ENCODE measurements around the gene UBE2L6. TPM values are rescaled to one million over a fixed set of nuclear protein-coding genes. Genes with fewer than 3 reads are reported as not detected.
"Not testable (repeated sequence)": the region's sequence is repeated elsewhere in the genome, so short reads cannot be mapped to it uniquely, and the experiment has no call there.

UBE2L6 gene
- total and polyA plus RNA-seq, 5 experiments from 2014 or later = 61.8 to 246 (median 218) TPM

DNA sequence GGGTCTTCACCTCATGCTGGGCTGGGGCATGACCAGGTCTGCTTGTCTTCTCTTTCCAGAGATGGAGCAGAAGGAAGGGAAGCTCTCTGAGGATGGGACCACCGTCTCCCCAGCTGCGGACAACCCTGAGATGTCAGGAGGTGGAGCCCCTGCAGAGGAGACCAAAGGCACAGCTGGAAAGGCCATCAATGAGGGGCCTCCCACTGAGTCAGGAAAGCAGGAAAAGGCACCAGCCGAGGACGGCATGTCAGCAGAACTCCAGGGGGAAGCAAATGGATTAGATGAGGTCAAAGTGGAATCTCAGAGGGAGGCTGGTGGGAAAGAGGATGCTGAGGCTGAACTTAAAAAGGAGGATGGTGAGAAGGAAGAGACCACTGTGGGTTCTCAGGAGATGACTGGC is 24.9 kb downstream of the UBE2L6 start:
- ATAC-seq = no peak

GRCh38 chr11:57541169-57541568 is 26.3 kb downstream of the UBE2L6 start:
- no peak for ATAC-seq
- no peaks in the 10 kb centered on the region for H3K9me3 Mint-ChIP-seq
- no peak for DNase-seq
- peaks cover 0 to 7% (median 3%) of the 10 kb centered on the region in 4 donors for H3K4me1 Mint-ChIP-seq
- no peak overlapping the region for H3K27ac Mint-ChIP-seq
- H3K4me3 Mint-ChIP-seq = no peak overlapping the region
- H3K27me3 Mint-ChIP-seq = no peaks in the 10 kb centered on the region
- H3K36me3 Mint-ChIP-seq = peaks cover 0 to 6% (median 3%) of the 10 kb centered on the region in 3 donors
- POLR2A ChIA-PET = interaction anchor here (0.6 kb wide), 1 partner anchor 374 kb away, joined by 3 read pairs; no protein-coding TSS in a partner anchor

More for the DNA sequence above, 24.9 kb downstream of the UBE2L6 start:
- Mint-ChIP-seq H3K36me3 (peaks cover 0 to 11% (median 3%) of the 10 kb centered on the region in 3 donors), H3K27ac (peak overlapping the region in 1 of 10 donors; percentile 9), H3K9me3 (no peaks in the 10 kb centered on the region), H3K4me3 (no peak overlapping the region), H3K4me1 (peaks cover 4 to 13% (median 7%) of the 10 kb centered on the region in 4 donors), H3K27me3 (no peaks in the 10 kb centered on the region)
- no peak for DNase-seq
- POLR2A ChIA-PET = no interaction called here

GRCh38 chr11:57539342-57539741 is 28.1 kb downstream of the UBE2L6 start:
- Mint-ChIP-seq H3K4me1 (peaks cover 0 to 7% (median 3%) of the 10 kb centered on the region in 4 donors), H3K27ac (peak overlapping the region in 1 of 10 donors; percentile 61), H3K4me3 (no peak overlapping the region), H3K9me3 (no peaks in the 10 kb centered on the region), H3K36me3 (peaks cover 0 to 6% (median 3%) of the 10 kb centered on the region in 3 donors), H3K27me3 (no peaks in the 10 kb centered on the region)
- DNase-seq (no peak), ATAC-seq (no peak)
- POLR2A ChIA-PET = no interaction called here

DNA sequence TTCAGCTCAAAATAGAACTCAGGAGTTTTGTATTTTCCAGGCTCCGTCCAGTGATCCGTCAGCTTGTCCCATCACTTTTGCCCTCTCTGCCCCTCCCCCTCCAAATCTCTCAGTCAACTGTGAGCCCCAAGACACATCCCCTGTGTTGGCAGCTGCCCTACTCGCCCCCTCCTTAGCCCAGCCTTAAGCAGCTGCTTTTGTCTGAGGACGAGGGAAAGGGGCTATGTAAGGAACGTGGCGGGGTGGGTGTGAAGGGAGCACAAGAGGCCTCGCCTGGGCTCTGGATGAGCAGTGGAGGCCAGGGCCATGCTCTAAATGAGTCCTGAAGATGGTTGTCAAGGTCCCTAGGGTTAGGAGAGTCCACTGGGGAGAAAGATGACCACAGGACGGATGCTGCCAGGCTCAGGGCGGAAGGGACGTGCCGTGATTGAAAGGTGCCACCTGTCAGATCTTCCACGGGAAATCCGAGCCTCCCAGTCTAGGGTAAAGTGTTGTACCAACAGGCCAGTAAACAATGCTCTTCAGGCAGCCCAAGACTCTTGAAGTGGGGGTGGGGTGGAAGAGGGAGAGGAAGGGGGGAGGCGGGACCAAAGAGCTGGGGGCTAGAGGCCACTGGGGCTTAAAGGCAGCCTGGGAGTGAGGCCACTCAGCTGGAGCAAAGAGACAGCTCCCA is 30.4 kb downstream of the UBE2L6 start, which contains the start of gene SMTNL1:
SMTNL1 (plus strand) TSS at position 649 of the 673 bp plus-strand sequence. CDS start 5,048 bp downstream, outside the sequence.
- Mint-ChIP-seq H3K4me1 (peaks cover under 1 to 3% (median under 1%) of the 10 kb centered on the region in 4 donors), H3K36me3 (peaks cover 0 to 6% (median 3%) of the 10 kb centered on the region in 3 donors), H3K9me3 (no peaks in the 10 kb centered on the region), H3K27ac (peak within 1 kb of the TSS in 1 of 10 donors; percentile 79), H3K27me3 (no peaks in the 10 kb centered on the region), H3K4me3 (no peak within 1 kb of the TSS)
- POLR2A ChIA-PET = interaction anchor here (0.6 kb wide), 1 partner anchor 195 kb away, joined by 6 read pairs; no protein-coding TSS in a partner anchor
- ATAC-seq = no peak
- DNase-seq = no peak

DNA sequence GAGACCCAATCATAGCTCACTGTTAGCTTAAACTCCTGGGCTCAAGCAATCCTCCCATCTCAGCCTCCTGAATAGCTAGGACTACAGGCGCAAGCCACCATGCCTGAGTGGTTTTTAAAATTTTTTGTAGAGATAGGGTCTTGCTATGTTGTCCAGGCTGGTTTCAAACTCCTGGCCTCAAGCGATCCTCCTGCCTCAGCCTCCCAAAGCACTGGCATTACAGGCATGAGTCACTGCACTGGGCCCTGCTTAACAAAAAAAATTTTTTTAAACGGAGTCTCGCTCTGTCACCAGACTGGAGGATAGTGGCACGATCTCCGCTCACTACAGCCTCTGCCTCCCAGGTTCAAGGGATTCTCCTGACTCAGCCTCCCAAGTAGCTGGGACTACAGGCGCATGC is 33.0 kb downstream of the UBE2L6 start:
- H3K36me3 Mint-ChIP-seq, POLR2A ChIA-PET, H3K27me3 Mint-ChIP-seq, DNase-seq, H3K4me3 Mint-ChIP-seq, H3K9me3 Mint-ChIP-seq, ATAC-seq: not testable (repeated sequence)
- Mint-ChIP-seq H3K4me1 (peaks cover 4 to 27% (median 22%) of the 10 kb centered on the region in 4 donors), H3K27ac (peak overlapping the region in 1 of 10 donors; percentile 67)

GRCh38 chr11:57530596-57531507 is 36.6 kb downstream of the UBE2L6 start, which contains the start of gene TIMM10:
TSS of gene TIMM10 (minus strand) at chr11:57530754. CDS start at chr11:57530189, 565 bp downstream.
- Mint-ChIP-seq H3K27me3 (no peaks in the 10 kb centered on the region), H3K9me3 (no peaks in the 10 kb centered on the region), H3K27ac (peak within 1 kb of the TSS; percentile 95 to 99 (median 96)), H3K36me3 (peaks cover 0 to 6% (median 0%) of the 10 kb centered on the region in 3 donors), H3K4me3 (peak within 1 kb of the TSS; percentile 88 to 98 (median 94)), H3K4me1 (peaks cover 10 to 39% (median 38%) of the 10 kb centered on the region in 4 donors)
- DNase-seq (peak; percentile 78 to 98 (median 94)), ATAC-seq (peak; percentile 91 to 93)
- POLR2A ChIA-PET = interaction anchor here (1.2 to 6.1 kb wide), 9 partner anchors 11 to 205 kb away, joined by 3 to 39 read pairs (median 5); partner anchors contain the start of genes SLC43A1, SSRP1 and UBE2L6

- POLR2A ChIA-PET = interaction anchor here (0.6 to 6.1 kb wide), 9 partner anchors 10 to 195 kb away, joined by 3 to 39 read pairs (median 6); partner anchors contain the start of genes SLC43A1, SSRP1 and UBE2L6
- Mint-ChIP-seq H3K9me3 (no peaks in the 10 kb centered on the region), H3K4me1 (peaks cover 10 to 39% (median 38%) of the 10 kb centered on the region in 4 donors), H3K27ac (peak overlapping the region; percentile 95 to 99 (median 96)), H3K27me3 (no peaks in the 10 kb centered on the region), H3K4me3 (peak overlapping the region; percentile 88 to 98 (median 94)), H3K36me3 (peaks cover 0 to 6% (median 0%) of the 10 kb centered on the region in 3 donors)
- ATAC-seq (no peak), DNase-seq (no peak)
Observed at GRCh38 chr11:57530215-57530595, 37.3 kb downstream of the UBE2L6 start.

DNA sequence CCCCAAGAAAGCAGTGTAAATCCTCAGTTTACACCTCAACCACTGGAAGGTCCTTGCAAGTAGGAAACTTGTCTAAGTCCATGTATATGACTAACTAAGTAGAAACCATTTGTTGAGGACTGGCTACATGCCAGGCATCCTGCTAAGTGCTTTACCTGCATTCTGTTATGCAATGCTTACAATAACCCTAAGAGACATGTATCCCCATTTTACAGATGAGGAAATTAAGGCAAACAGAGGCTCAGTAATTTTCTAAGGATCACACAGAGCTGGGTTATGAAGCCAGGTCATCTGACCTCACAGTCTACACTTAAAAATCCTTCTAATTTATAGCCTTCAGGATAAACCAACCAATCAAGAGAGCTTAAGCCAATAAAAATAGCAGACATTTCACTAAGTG is 38.5 kb downstream of the UBE2L6 start:
- Mint-ChIP-seq H3K27me3 (no peaks in the 10 kb centered on the region), H3K27ac (peak overlapping the region in 4 of 10 donors; percentile 11 to 97 (median 76)), H3K9me3 (no peaks in the 10 kb centered on the region), H3K36me3 (peaks cover 0 to 6% (median 0%) of the 10 kb centered on the region in 3 donors), H3K4me3 (peak overlapping the region in 4 of 10 donors; percentile 14 to 97 (median 50)), H3K4me1 (peaks cover 10 to 39% (median 38%) of the 10 kb centered on the region in 4 donors)
- no peak for ATAC-seq
- POLR2A ChIA-PET = interaction anchor here (0.8 to 6.1 kb wide), 5 partner anchors 9 to 194 kb away, joined by 3 to 39 read pairs (median 5); partner anchors contain the start of genes SLC43A1 and SSRP1
- DNase-seq = no peak

- peak; percentile 51 to 85 (median 72) for DNase-seq
- no peak overlapping the region for H3K4me3 Mint-ChIP-seq
- no peaks in the 10 kb centered on the region for H3K9me3 Mint-ChIP-seq
- H3K27ac Mint-ChIP-seq = peak overlapping the region in 8 of 10 donors; percentile 13 to 81 (median 41)
- H3K4me1 Mint-ChIP-seq = peaks cover 10 to 39% (median 36%) of the 10 kb centered on the region in 4 donors
- ATAC-seq = no peak
- H3K36me3 Mint-ChIP-seq = peaks cover 0 to 6% (median 0%) of the 10 kb centered on the region in 3 donors
- no peaks in the 10 kb centered on the region for H3K27me3 Mint-ChIP-seq
- POLR2A ChIA-PET = interaction anchor here (0.9 to 6.1 kb wide), 4 partner anchors 11 to 70 kb away, joined by 3 to 39 read pairs (median 14); partner anchors contain the start of gene SLC43A1
Observed at GRCh38 chr11:57527056-57527631, 40.3 kb downstream of the UBE2L6 start.

GRCh38 chr11:57523419-57523818 is 44.1 kb downstream of the UBE2L6 start:
- Mint-ChIP-seq H3K4me3 (no peak overlapping the region), H3K27me3 (no peaks in the 10 kb centered on the region), H3K36me3 (peaks cover 0 to under 1% (median 0%) of the 10 kb centered on the region in 3 donors), H3K9me3 (no peaks in the 10 kb centered on the region), H3K4me1 (peaks cover 4 to 12% (median 10%) of the 10 kb centered on the region in 4 donors), H3K27ac (peak overlapping the region in 1 of 10 donors; percentile 37)
- no peak for DNase-seq
- ATAC-seq = no peak
- POLR2A ChIA-PET = interaction anchor here (0.7 to 2.0 kb wide), 2 partner anchors 8 to 60 kb away, joined by 3 to 9 read pairs; partner anchors contain the start of gene SLC43A1

DNA sequence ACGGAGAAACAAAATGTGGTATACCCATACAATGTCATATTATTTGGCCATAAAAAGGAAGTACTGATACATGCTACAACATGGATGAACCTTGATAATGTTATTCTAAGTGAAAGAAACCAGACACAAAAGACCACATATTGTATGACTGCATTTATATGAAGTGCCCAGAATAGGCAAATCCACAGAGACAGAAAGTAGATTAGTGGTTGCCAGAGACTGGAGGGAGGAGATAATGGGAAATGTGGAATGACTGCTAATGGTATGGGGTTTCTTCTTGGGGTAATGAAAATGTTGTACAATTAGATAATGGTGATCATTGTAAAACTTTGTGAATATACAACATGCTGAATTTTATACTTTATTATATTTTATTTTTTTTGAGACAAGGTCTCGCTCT is 46.4 kb downstream of the UBE2L6 start:
- Mint-ChIP-seq H3K27me3 (no peaks in the 10 kb centered on the region), H3K4me1 (peaks cover under 1 to 5% (median 2%) of the 10 kb centered on the region in 4 donors), H3K9me3 (no peaks in the 10 kb centered on the region), H3K36me3 (no peaks in the 10 kb centered on the region), H3K4me3 (no peak overlapping the region), H3K27ac (peak overlapping the region in 1 of 10 donors; percentile 44)
- POLR2A ChIA-PET = interaction anchor here (0.6 kb wide), 1 partner anchor 55 kb away, joined by 4 read pairs; no protein-coding TSS in a partner anchor
- DNase-seq (no peak), ATAC-seq (no peak)
